Stimulated activated CD8-positive, alpha-beta memory T cell treated with anti-CD3 and anti-CD28 coated beads, Interleukin-7, amount 100 ng/mL, for 24 hours (primary cell): Measurements from ENCODE around the gene SLC2A3.
"Not testable (repeated sequence)": the region's sequence is repeated elsewhere in the genome, so short reads cannot be mapped to it uniquely, and the experiment has no call there.

Experiments
- DNase-seq: peaks from one replicate; pipeline ENCODE4 v3.0.0-alpha.2; 2020; ENCODE audit warnings: low read depth

SLC2A3 gene

GRCh38 chr12:7935590-7936581, at the start of gene SLC2A3:
Gene SLC2A3 (minus strand): TSS chr12:7936187. CDS start chr12:7936034, 153 bp downstream.
- DNase-seq, result peak; percentile 44

- no peak for DNase-seq
Observed at GRCh38 chr12:7984900-7985299, 48.9 kb upstream of the SLC2A3 start.

GRCh38 chr12:7983460-7983859, 47.5 kb upstream of the SLC2A3 start:
- DNase-seq, result not testable (repeated sequence)

GRCh38 chr12:7983019-7983418, 47.0 kb upstream of the SLC2A3 start:
- DNase-seq, result not testable (repeated sequence)

- not testable (repeated sequence) for DNase-seq
Observed at GRCh38 chr12:7982332-7982735, 46.3 kb upstream of the SLC2A3 start.

- DNase-seq, result no peak
Observed at GRCh38 chr12:7981446-7981845, 45.5 kb upstream of the SLC2A3 start.

- DNase-seq, result not testable (repeated sequence)
Observed at GRCh38 chr12:7977351-7978124, 41.6 kb upstream of the SLC2A3 start.

GRCh38 chr12:7973457-7973825, 37.5 kb upstream of the SLC2A3 start:
- DNase-seq, result no peak

- DNase-seq, result no peak
Observed at GRCh38 chr12:7972734-7973456, 36.9 kb upstream of the SLC2A3 start.

GRCh38 chr12:7972269-7972668, 36.3 kb upstream of the SLC2A3 start:
- DNase-seq, result not testable (repeated sequence)

GRCh38 chr12:7971765-7972164, 35.8 kb upstream of the SLC2A3 start:
- DNase-seq, result not testable (repeated sequence)

- peak; percentile 84 for DNase-seq
Observed at GRCh38 chr12:7970475-7971252, 34.7 kb upstream of the SLC2A3 start.

- DNase-seq, result no peak
Observed at GRCh38 chr12:7966563-7966962, 30.6 kb upstream of the SLC2A3 start.

- DNase-seq, result not testable (repeated sequence)
Observed at GRCh38 chr12:7964669-7965068, 28.7 kb upstream of the SLC2A3 start.

- no peak for DNase-seq
Observed at GRCh38 chr12:7961395-7962178, 25.6 kb upstream of the SLC2A3 start.

- DNase-seq, result no peak
Observed at GRCh38 chr12:7959701-7960121, 23.7 kb upstream of the SLC2A3 start.

GRCh38 chr12:7959278-7959677, 23.3 kb upstream of the SLC2A3 start:
- DNase-seq, result no peak

- not testable (repeated sequence) for DNase-seq
Observed at GRCh38 chr12:7954877-7955276, 18.9 kb upstream of the SLC2A3 start.

- DNase-seq, result not testable (repeated sequence)
Observed at GRCh38 chr12:7954418-7954817, 18.4 kb upstream of the SLC2A3 start.

GRCh38 chr12:7953912-7954311, 17.9 kb upstream of the SLC2A3 start:
- not testable (repeated sequence) for DNase-seq
